ENCODE data around the gene RNU7-1. TPM values are rescaled to one million over a fixed set of nuclear protein-coding genes. Genes with fewer than 3 reads are reported as not detected.

RNU7-1 gene
- total and polyA plus RNA-seq, 10 of the 15 experiments (the other 5 are each of a cell fraction or from before 2014, with no cell fraction given): not detected

GRCh38 chr12:6944381-6945186 is 968 bp downstream of the RNU7-1 start (continued):
- no peak for TF ChIP-seq ZBTB40 (IDR thresholded peaks at IDR 0.05; ENCODE audit: borderline replicate concordance)
- no peak for TF ChIP-seq NR2C2 (IDR thresholded peaks at IDR 0.05; ENCODE audit: borderline replicate concordance, control insufficient read depth, insufficient read length, low read depth)
- TF ChIP-seq HDAC2 (IDR thresholded peaks at IDR 0.05): no peak
- TF ChIP-seq ZNF384 (IDR thresholded peaks at IDR 0.05; ENCODE audit: borderline replicate concordance, low read depth, low read length): no peak
- TF ChIP-seq NR2C1 (IDR thresholded peaks at IDR 0.05): no peak
- TF ChIP-seq RELB (IDR thresholded peaks at IDR 0.05; ENCODE audit: low read depth): peak; percentile 60; the same call in 1 of the 2 replicates
- TF ChIP-seq POLR2AphosphoS5 (IDR thresholded peaks at IDR 0.05; ENCODE audit: low read length): no peak
- TF ChIP-seq CTCF (IDR thresholded peaks at IDR 0.05 in 2 of 3, conservative IDR thresholded peaks at IDR 0.05 in 1 of 3; ENCODE audit: control insufficient read depth in 2 of 3, extremely low read depth in 1 of 3, insufficient read depth in 1 of 3, low read depth in 3 of 3, low read length in 3 of 3): peak; percentile 85 to 99 (median 95); a peak in 5 of 6 replicates
- TF ChIP-seq NFIC (IDR thresholded peaks at IDR 0.05; ENCODE audit: low read depth, low read length): no peak
- peak; percentile 69 for TF ChIP-seq JUNB (IDR thresholded peaks at IDR 0.05)
- TF ChIP-seq HDGF (IDR thresholded peaks at IDR 0.05): no peak; the same call in 1 of the 2 replicates
- no peak for TF ChIP-seq MYB (IDR thresholded peaks at IDR 0.05; ENCODE audit: borderline replicate concordance, low read depth, low read length)
- no peak for TF ChIP-seq PML (IDR thresholded peaks at IDR 0.05; ENCODE audit: low read length)
- TF ChIP-seq SIX5 (IDR thresholded peaks at IDR 0.05; ENCODE audit: low read depth, low read length, severe bottlenecking): no peak
- no peak for TF ChIP-seq CBX3 (IDR thresholded peaks at IDR 0.05; ENCODE audit: borderline replicate concordance, low read depth)
- TF ChIP-seq MTA2 (IDR thresholded peaks at IDR 0.05; ENCODE audit: low read depth): no peak
- no peak for TF ChIP-seq ESRRA (IDR thresholded peaks at IDR 0.05; ENCODE audit: low read length)
- TF ChIP-seq ZBED1 (IDR thresholded peaks at IDR 0.05; ENCODE audit: borderline replicate concordance): no peak
- no peak for TF ChIP-seq ETV6 (conservative IDR thresholded peaks at IDR 0.05 in 1 of 2, IDR thresholded peaks at IDR 0.05 in 1 of 2; ENCODE audit: borderline replicate concordance in 1 of 2, low read depth in 1 of 2)
- TF ChIP-seq MEF2A (IDR thresholded peaks at IDR 0.05; ENCODE audit: insufficient read depth, low read depth, low read length): 0 out of 2 replicates have a peak, but pooled peaks have one; percentile 26
- TF ChIP-seq BHLHE40 (IDR thresholded peaks at IDR 0.05; ENCODE audit: borderline replicate concordance in 1 of 2, low read depth in 2 of 2, low read length in 1 of 2): peak in 1 of 2 experiments; percentile 60; a peak in 1 of 4 replicates
- TF ChIP-seq RELA (IDR thresholded peaks at IDR 0.05; ENCODE audit: borderline replicate concordance, partially characterized antibody): no peak

Measured in GM12878 (cell line).